ENCODE data around the gene ELN.
A peak's percentile ranks its signal among the peaks of the same experiment; 100 is the strongest.

ELN gene

DNA sequence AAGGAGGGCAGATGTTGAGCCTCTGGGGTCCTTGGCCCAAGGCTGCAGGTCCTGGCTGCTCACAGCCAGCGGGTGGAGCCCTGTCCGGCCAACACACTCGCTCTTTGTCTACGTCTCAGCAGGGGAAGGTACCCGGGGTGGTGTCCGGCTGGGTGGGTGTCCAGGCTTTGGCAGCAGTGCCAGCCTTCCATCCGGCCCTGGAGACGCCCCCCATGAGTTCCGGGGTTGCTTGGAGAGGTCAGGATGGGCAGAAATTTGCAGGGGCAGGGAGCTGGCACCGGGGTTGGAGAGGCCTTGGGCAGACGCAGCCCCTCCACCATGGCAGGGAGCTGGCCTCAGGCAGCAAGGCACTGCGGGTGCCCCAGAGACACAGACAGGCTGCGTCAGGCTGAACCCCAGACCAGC lies 42.2 kb upstream of the ELN start:
- TF ChIP-seq, protein P1, sequence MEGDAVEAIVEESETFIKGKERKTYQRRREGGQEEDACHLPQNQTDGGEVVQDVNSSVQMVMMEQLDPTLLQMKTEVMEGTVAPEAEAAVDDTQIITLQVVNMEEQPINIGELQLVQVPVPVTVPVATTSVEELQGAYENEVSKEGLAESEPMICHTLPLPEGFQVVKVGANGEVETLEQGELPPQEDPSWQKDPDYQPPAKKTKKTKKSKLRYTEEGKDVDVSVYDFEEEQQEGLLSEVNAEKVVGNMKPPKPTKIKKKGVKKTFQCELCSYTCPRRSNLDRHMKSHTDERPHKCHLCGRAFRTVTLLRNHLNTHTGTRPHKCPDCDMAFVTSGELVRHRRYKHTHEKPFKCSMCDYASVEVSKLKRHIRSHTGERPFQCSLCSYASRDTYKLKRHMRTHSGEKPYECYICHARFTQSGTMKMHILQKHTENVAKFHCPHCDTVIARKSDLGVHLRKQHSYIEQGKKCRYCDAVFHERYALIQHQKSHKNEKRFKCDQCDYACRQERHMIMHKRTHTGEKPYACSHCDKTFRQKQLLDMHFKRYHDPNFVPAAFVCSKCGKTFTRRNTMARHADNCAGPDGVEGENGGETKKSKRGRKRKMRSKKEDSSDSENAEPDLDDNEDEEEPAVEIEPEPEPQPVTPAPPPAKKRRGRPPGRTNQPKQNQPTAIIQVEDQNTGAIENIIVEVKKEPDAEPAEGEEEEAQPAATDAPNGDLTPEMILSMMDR (IDR thresholded peaks at IDR 0.05), result no peak
- Histone ChIP-seq H3K27ac (peak overlapping the region; percentile 71), H3K4me3 (peak overlapping the region; percentile 25)
- DNase-seq (ENCODE audit: low spot score), result no peak

DNA sequence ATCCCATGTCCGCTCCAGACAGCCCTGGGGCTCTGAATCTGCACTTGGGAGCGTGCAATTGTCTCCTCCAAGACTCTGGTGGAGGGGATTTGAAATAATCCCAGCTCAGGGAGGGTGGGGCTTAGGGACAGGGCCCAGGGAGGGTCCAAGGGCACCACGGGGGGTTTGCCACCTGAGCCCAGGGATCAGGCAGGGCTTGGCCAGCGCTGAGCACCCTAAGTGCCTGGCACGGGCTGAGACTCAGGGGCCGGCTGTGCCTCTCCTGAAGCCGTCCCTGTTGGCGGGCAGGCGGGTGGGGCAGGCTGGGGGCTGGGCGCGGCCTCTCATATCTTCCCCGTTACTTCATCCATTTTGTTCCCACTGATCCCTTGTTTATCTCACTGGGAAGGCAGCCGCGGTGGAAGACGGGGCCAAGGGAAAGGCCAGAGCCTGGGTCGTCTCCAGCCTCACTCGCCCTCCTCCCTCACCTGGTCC lies 41.8 kb upstream of the ELN start:
- TF ChIP-seq, protein P1 (IDR thresholded peaks at IDR 0.05), result no peak
- peak; percentile 85 for DNase-seq (ENCODE audit: low spot score)
- H3K4me3 ChIP-seq, result peak overlapping the region; percentile 25
- H3K27ac ChIP-seq, result peak overlapping the region; percentile 71

DNA sequence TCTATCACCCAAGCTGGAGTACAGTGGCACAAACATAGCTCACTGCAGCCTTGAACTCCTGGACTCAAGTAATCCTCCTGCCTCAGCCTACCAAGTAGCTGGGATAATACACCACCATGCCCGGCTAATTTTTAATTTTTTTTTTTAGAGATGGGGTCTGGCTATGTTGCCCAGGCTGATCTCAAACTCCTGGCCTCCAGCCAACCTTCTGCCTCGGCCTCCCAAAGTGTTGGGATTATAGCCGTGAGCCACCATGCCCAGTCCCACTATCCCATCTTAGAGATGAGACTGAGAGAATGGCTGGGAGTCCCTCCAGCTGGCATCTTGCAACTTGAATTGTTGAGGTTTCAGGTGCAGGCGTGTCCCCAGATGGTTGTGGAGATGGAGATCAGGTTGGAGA lies 40.7 kb upstream of the ELN start:
- no peak overlapping the region for H3K4me3 ChIP-seq
- H3K27ac ChIP-seq, result peak overlapping the region in 1 of 2 donors; percentile 61
- TF ChIP-seq, protein P1 (IDR thresholded peaks at IDR 0.05), result no peak
- no peak for DNase-seq (ENCODE audit: low spot score)

DNA sequence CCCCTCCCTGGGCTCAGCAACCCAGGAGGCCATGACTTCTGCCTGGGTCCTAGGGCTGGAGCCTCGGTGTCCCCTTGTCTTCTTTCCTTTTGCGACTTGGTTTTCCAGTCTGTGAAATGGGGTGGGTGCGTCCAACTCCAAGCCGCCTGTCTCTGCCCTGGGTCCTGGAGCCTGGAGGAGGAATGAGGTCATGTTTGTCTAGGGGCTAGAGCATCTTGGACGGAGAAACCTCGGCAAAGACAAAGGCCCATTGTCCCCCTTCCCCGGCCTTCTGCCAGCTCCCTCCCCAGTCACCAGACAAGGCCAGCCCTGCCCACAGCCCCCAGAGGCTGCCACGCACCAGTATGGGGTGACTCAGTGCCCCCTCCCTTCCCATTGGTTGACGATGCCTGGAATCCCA lies 39.8 kb upstream of the ELN start:
- Histone ChIP-seq H3K4me3 (no peak overlapping the region), H3K27ac (peak overlapping the region in 1 of 2 donors; percentile 61)
- TF ChIP-seq, protein P1 (IDR thresholded peaks at IDR 0.05), result no peak
- DNase-seq (ENCODE audit: low spot score), result no peak

DNA sequence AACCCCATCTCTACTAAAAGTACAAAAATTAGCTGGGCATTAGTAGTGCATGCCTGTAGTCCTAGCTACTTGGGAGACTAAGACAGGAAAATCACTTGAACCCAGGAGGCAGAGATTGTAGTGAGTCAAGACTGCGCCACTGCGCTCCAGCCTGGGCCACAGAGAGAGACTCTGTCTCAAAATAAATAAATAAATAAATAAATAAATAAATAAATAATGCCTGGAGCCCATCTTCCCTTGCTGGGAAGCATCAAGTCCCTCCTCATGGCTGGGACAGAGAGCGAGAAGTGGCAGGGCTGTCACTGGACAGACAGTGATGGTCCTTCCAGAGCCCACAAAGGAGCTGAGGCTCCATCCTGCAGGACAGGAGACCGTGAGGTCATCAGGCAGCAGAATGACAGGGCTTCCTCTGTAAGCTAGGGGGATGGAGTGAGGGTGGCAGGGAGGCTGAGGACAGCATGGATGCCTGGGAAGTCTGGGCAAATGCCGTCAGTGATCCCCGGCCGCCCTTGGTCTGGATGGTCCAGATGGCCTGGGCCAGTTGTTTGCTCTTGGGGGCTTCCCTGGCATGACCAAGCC lies 36.4 kb upstream of the ELN start:
- H3K4me3 ChIP-seq, result no peak overlapping the region
- TF ChIP-seq, protein P1 (IDR thresholded peaks at IDR 0.05), result no peak
- no peak for DNase-seq (ENCODE audit: low spot score)
- H3K27ac ChIP-seq, result peak overlapping the region; percentile 90 to 96

DNA sequence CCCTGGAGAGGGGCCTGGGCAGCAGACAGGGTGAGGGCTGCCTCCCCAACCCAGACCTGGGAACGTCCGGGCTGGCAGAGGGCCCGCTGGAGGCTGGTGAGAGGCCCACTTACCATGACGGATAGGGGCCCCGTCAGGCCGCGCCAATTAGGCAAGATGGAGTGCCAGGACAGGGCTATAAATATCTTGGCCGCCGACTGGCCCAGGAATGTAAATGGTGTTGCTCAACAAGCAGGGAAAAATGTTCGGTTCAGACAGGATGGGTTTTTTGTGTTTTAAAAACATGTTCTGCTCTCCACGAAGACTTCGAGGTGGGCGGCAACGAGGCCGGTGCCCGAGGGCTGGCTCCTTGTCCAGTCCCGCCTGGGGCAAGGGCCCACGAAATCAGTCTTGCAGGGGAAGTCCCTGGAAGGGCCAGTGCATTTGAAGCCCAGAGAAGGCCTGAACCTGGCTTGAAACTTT lies 35.8 kb upstream of the ELN start:
- H3K4me3 ChIP-seq, result peak overlapping the region; percentile 41
- peak; percentile 95 for DNase-seq (ENCODE audit: low spot score)
- H3K27ac ChIP-seq, result peak overlapping the region; percentile 90 to 96
- TF ChIP-seq, protein P1 (IDR thresholded peaks at IDR 0.05), result no peak

DNA sequence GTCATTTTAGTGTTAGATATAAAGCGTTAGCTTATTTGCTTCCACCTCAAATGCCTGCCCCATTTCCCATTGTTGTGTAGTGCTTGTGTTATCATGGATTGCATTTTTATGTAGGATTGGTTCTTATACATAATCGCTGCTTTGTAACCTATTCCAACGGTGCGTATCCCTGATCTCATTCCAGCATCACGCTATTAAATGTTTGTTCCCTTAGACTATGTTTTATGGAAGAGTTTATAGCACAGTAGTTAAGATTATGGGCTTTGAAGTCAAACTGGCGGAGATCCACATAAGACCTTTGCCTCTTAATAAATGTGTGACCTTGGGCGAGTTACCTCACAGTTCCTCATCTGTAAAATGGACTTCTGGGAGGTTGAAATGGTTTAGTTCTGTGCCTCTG lies 34.0 kb upstream of the ELN start:
- no peak for DNase-seq (ENCODE audit: low spot score)
- TF ChIP-seq, protein P1 (IDR thresholded peaks at IDR 0.05), result no peak
- Histone ChIP-seq H3K4me3 (no peak overlapping the region), H3K27ac (peak overlapping the region; percentile 20 to 96)
